Peyer's patch (tissue), 4 donors: Measurements from ENCODE around the gene BRD1.

Source experiments
- CTCF ChIP-seq, 6 experiments: fragments of 450-650 bp in 4 of 6; fragments of 200-600 bp in 2 of 6; sonication (generic) in 1 of 6; IDR thresholded peaks; one replicate each; pipeline ENCODE4 v1.5.1; 2017 to 2019; ENCODE audit warnings: antibody characterized with exemption in 6 of 6, mild to moderate bottlenecking in 3 of 6, moderate library complexity in 1 of 6
- POLR2A ChIP-seq, 2 donors: fragments of 450-650 bp; IDR thresholded peaks; one replicate each; pipeline ENCODE4 v1.5.1; 2017; ENCODE audit warnings: antibody characterized with exemption in 2 of 2, mild to moderate bottlenecking in 2 of 2, moderate library complexity in 2 of 2

GRCh38 chr22:49812838-49813237 is 14.8 kb downstream of the BRD1 start:
- TF ChIP-seq CTCF (IDR thresholded peaks at IDR 0.05) (no peak), POLR2A (IDR thresholded peaks at IDR 0.05) (no peak)
